Right ventricle myocardium inferior (tissue), 1 donor: Measurements from ENCODE around the gene PLSCR3. TPM values are rescaled to one million over a fixed set of nuclear protein-coding genes. Genes with fewer than 3 reads are reported as not detected.

Experiments used
- ATAC-seq: fragments of 200-7000 bp; cut with Tn5 transposase; one replicate; pipeline ENCODE4 v1.9.1; 2020; ENCODE audit warnings: mild to moderate bottlenecking, moderate library complexity
- DNase-seq: peaks from one replicate; pipeline ENCODE4 v3.0.0; 2021; ENCODE audit errors: missing footprints
- intact Hi-C: fragments of 100-400 bp; cut with DNase I; formaldehyde crosslinking; loops from one replicate; pipeline ENCODE4 v1.11.0; 2022
- long read RNA-seq: library from polyadenylated mRNA; unstranded; transcript quantifications from one replicate; pipeline ENCODE4 v2.0.0, GENCODE V29; 2021
- total RNA-seq: library from RNA; stranded (reverse); fragmentation: NEBNext Ultra II Directional; extraction: Animal tissue kit (Norgen Biotek cat#: 25700); gene quantifications from one replicate; pipeline ENCODE4 v1.2.1, GENCODE V29; 2021
- donor health status: DM: no; HTN: yes; CAD: no; lungs with severe emphysema.

The PLSCR3 gene
- 18.4 TPM for total RNA-seq
- long read RNA-seq, transcript PLSCR3-209 (8 exons, 2,032 nt) = minor isoform, 6 of 40 reads
- long read RNA-seq, transcript PLSCR3-202 (8 exons, 2,067 nt) = major isoform, 22 of 40 reads
- long read RNA-seq, partial matches to known transcripts = 3 of 40 reads
- long read RNA-seq, other reads (novel, unspliced or antisense) = 9 of 40 reads

GRCh38 chr17:7394452-7395191 lies at the start of gene PLSCR3:
Gene PLSCR3, minus strand, starts transcription at chr17:7394525. Its CDS starts 415 bp downstream, at chr17:7394110.
- DNase-seq (peak; percentile 94), ATAC-seq (peak; percentile 94)
- intact Hi-C loops = loop anchor here (2.0 to 5.0 kb wide), 3 partner anchors 44 to 178 kb away; partner anchors contain the start of gene GPS2

GRCh38 chr17:7443499-7444485 lies 49.5 kb upstream of the PLSCR3 start:
- no peak for DNase-seq
- intact Hi-C loops = no loop called here
- ATAC-seq = no peak

- ATAC-seq (no peak), DNase-seq (no peak)
- intact Hi-C loops = no loop called here
Measured at GRCh38 chr17:7442142-7442541, 47.8 kb upstream of the PLSCR3 start.

- no peak for ATAC-seq
- DNase-seq = no peak
Measured at GRCh38 chr17:7441266-7441665, 46.9 kb upstream of the PLSCR3 start.

GRCh38 chr17:7440834-7441195 lies 46.5 kb upstream of the PLSCR3 start:
- ATAC-seq = no peak
- intact Hi-C loops = no loop called here
- no peak for DNase-seq

More at GRCh38 chr17:7441266-7441665, 46.9 kb upstream of the PLSCR3 start:
- intact Hi-C loops = no loop called here

GRCh38 chr17:7440113-7440833 lies 45.9 kb upstream of the PLSCR3 start:
- intact Hi-C loops = no loop called here
- ATAC-seq (peak; percentile 6), DNase-seq (peak; percentile 84)

GRCh38 chr17:7439462-7440112 lies 45.3 kb upstream of the PLSCR3 start, which contains the start of gene FGF11:
Gene FGF11, plus strand, starts transcription at chr17:7439512. Its CDS starts 109 bp downstream, at chr17:7439621.
- no peak for ATAC-seq
- DNase-seq = no peak
- intact Hi-C loops = loop anchor here (2.0 to 5.0 kb wide), 2 partner anchors 45 to 148 kb away; partner anchors contain the start of gene POLR2A

GRCh38 chr17:7438656-7439460 lies 44.5 kb upstream of the PLSCR3 start:
- ATAC-seq (no peak), DNase-seq (no peak)
- intact Hi-C loops = loop anchor here (2.0 to 5.0 kb wide), 2 partner anchors 46 to 148 kb away; partner anchors contain the start of gene POLR2A

- DNase-seq = peak; percentile 94
- intact Hi-C loops = loop anchor here (2.0 to 5.0 kb wide), 5 partner anchors 41 to 149 kb away; partner anchors contain the start of genes POLR2A, SENP3 and ZBTB4
- peak; percentile 29 for ATAC-seq
Measured at GRCh38 chr17:7437950-7438614, 43.8 kb upstream of the PLSCR3 start.

GRCh38 chr17:7437369-7437863 lies 43.1 kb upstream of the PLSCR3 start:
- ATAC-seq = no peak
- DNase-seq = no peak
- intact Hi-C loops = loop anchor here (2.0 to 5.0 kb wide), 4 partner anchors 41 to 150 kb away; partner anchors contain the start of genes SENP3 and ZBTB4

GRCh38 chr17:7436556-7437368 lies 42.4 kb upstream of the PLSCR3 start:
- DNase-seq (peak; percentile 92), ATAC-seq (peak; percentile 75)
- intact Hi-C loops = loop anchor here (2.0 to 5.0 kb wide), 4 partner anchors 42 to 151 kb away; partner anchors contain the start of genes SENP3 and ZBTB4

GRCh38 chr17:7435676-7436555 lies 41.6 kb upstream of the PLSCR3 start:
- ATAC-seq = no peak
- peak; percentile 83 for DNase-seq
- intact Hi-C loops = loop anchor here (2.0 to 5.0 kb wide), 5 partner anchors 31 to 151 kb away; partner anchors contain the start of genes SENP3, TMEM256 and ZBTB4

- DNase-seq = no peak
- intact Hi-C loops = no loop called here
- ATAC-seq = no peak
Measured at GRCh38 chr17:7432296-7432695, 38.0 kb upstream of the PLSCR3 start.

- no peak for ATAC-seq
- intact Hi-C loops = no loop called here
- no peak for DNase-seq
Measured at GRCh38 chr17:7431231-7431630, 36.9 kb upstream of the PLSCR3 start.
